OCI-LY7 (cell line): ENCODE results near the gene CNOT4.

ENCODE experiments used
- CTCF ChIP-seq: fragments of 200-600 bp; sonication (generic); conservative IDR thresholded peaks from 2 replicates; pipeline ENCODE4 v1.5.1; 2014; ENCODE audit warnings: mild to moderate bottlenecking, antibody characterized with exemption, low read length, moderate library complexity, mixed read lengths
- EZH2phosphoT487 ChIP-seq: fragments of 200-600 bp; sonication (generic); IDR thresholded peaks from 2 replicates; pipeline ENCODE4 v1.6.1; 2018; ENCODE audit warnings: low read depth, borderline replicate concordance, mild to moderate bottlenecking, mixed run types, antibody characterized with exemption, low read length, moderate library complexity, mixed read lengths

- no peak for TF ChIP-seq CTCF
- TF ChIP-seq EZH2phosphoT487: no peak
Observed at GRCh38 chr7:135403302-135403701, 106.6 kb downstream of the CNOT4 start.
